GM12873 (cell line): ENCODE data around the gene KLHDC1.

Source experiments
- TF ChIP-seq, protein P1 (sequence below): IDR thresholded peaks from 2 replicates; pipeline ENCODE4 v1.5.1; 2012; ENCODE audit warnings: low read depth, mild to moderate bottlenecking, moderate library complexity, low read length, control low read depth; ENCODE audit not compliant: insufficient read depth; ENCODE audit errors: missing control alignments

Gene KLHDC1

DNA sequence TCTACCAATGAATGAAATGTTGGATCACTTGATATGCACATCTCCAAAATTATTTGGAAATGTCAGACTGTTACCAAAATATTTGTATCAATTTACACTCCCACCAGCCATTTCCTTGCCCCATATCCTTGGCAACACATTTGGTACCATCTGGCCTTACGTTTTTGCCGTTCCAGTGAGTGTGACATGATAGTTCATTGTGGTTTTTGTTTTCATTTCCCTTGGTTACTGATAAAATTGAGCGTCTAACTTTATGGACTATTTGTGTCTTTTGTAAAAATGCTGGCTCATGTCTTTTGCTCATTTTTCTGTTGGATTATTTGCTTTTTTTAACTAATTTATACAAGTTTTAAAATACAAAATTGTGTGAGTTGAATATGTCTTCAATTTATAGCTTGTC lies 11.0 kb downstream of the KLHDC1 start:
- TF ChIP-seq, protein P1, sequence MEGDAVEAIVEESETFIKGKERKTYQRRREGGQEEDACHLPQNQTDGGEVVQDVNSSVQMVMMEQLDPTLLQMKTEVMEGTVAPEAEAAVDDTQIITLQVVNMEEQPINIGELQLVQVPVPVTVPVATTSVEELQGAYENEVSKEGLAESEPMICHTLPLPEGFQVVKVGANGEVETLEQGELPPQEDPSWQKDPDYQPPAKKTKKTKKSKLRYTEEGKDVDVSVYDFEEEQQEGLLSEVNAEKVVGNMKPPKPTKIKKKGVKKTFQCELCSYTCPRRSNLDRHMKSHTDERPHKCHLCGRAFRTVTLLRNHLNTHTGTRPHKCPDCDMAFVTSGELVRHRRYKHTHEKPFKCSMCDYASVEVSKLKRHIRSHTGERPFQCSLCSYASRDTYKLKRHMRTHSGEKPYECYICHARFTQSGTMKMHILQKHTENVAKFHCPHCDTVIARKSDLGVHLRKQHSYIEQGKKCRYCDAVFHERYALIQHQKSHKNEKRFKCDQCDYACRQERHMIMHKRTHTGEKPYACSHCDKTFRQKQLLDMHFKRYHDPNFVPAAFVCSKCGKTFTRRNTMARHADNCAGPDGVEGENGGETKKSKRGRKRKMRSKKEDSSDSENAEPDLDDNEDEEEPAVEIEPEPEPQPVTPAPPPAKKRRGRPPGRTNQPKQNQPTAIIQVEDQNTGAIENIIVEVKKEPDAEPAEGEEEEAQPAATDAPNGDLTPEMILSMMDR: no peak

DNA sequence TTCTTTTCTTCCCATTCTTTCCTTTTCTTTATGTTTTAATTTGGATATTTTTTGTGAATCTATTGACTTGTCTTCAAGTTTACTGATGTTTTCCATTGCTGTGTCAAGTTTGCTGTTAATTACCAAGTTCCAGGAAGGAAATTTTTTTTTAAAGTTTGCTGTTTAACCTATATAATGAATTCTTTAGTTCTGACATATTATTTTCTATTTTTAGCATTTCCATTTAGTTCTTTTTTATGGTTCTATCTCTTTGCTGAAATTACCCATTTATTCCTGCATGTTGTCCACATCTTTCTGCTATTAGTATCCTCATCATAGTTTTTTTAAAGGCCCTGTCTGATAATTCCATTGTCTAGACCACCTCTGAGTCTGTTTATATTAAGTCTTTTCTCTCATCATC lies 27.8 kb downstream of the KLHDC1 start:
- TF ChIP-seq, protein P1: no peak

DNA sequence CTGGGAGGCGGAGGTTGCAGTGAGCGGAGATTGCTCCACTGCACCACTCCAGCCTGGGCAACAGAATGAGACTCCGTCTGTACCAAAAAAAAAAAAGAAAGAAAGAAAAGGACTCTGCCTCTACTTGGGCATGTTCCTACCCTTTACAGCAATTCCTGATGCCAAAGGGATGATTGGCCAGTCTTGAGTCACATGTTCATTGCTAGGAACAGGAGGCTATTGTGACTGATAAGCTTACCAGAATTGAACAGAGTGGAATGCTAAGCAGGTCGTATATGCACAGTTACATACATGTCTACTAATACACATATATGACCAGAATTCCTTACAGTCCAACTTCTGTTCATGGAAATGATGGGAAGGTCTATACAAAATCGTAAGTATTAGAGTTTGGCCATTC lies 34.3 kb downstream of the KLHDC1 start:
- TF ChIP-seq, protein P1: no peak

DNA sequence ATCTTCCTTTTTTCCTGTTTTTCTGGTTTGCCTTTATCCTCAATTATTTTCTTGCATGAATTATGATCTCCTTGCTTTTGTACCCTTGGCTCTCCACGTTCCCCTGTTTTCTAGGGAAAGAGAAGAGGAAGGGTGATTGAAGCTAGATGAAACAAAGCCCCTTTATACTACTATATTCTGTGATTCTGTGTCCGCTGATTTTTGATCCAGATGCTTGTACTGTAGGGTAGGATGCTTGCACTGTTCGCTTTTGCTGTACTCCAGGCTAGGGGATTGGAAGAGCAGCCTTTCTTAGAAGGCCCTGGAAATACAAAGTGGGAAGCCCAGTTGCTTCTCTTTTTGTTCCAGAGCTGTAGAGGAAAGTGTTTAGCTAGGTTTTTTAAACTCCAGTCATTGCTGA lies 40.0 kb downstream of the KLHDC1 start:
- TF ChIP-seq, protein P1: no peak

DNA sequence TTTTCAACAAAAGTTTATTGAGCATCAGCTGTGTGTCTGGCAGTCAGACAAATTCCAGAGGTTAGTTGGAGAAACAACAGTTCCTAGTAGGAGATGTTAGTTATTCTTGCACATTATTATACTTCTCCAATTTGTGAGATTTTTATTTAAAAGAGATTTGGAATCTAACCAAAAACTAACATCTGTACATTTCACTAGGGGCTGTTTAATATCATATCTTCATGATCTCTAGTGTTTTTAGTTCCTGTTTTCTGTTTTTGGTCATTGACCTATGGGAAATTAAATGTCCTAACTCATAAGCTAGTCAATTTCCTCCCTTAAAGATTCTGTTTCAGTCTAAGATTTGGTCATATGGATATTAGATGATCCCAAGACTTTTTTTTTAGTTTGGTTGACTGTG lies 40.9 kb downstream of the KLHDC1 start:
- TF ChIP-seq, protein P1: no peak

DNA sequence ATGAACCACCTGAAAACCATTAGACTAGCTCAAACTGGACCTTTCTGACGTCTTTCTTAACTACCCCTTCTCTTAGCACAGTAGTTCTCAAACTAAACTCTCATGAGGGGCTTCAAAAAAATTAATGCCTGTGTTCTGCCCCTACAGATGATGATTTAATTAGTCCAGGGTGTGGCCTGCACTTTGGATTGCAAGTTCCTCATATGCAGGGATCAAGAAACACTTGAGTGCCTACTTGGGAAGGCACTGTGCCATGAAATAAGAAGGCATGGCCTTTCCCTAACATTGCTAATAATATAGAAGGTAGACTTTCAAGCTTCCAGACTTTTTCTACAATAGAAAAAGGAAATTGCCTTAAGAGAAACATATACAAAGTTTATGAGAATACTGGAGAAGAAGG lies 52.3 kb downstream of the KLHDC1 start:
- TF ChIP-seq, protein P1: no peak

DNA sequence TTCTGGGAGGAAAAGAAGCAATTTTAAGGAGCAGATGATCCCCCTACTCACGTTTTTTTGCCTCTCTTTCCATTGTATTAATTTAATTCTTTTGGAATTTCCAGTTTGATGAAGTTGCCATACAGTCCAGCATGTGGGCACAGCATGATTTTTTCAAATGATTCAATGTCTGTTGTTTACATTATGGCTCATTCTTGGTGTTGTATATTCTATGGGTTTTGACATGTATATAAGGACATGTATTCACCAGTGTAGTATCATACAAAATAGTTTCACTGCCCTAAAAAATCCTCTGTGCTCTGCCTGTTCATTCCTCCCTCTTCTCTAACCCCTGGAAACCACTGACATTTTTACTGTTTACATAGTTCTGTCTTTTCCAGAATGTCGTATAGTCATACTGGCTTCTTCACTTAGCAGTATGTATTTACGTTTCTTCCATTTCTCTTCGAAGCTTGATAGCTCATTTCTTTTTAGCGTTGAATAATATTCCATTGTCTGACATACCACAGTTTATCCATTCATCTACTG lies 61.7 kb downstream of the KLHDC1 start:
- TF ChIP-seq, protein P1: no peak
